GM21447 (cell line): ENCODE data around the gene PLN.

Source experiments
- ATAC-seq: cut with Tn5 transposase; IDR thresholded peaks from one replicate; pipeline ENCODE4 v1.9.1; 2021; ENCODE audit not compliant: unreplicated experiment

The PLN gene

DNA sequence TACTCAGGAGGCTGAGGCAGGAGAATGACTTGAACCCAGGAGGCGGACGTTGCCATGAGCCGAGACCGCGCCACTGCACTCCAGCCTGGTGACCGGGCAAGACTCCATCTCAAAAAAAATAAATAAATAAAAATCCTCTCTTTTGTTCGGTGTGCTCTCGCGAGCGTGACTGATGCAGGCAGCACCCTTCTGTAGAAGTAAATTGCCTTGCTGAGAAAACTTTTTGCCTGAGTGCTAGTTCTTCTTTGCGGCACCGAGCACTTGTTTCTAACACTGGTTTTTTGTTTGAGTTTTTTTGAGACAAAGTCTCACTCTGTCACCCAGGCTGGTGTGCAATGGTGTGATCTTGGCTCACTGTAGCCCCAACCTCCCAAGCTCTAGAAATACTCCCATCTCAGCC lies 30.5 kb downstream of the PLN start:
- no peak for ATAC-seq

DNA sequence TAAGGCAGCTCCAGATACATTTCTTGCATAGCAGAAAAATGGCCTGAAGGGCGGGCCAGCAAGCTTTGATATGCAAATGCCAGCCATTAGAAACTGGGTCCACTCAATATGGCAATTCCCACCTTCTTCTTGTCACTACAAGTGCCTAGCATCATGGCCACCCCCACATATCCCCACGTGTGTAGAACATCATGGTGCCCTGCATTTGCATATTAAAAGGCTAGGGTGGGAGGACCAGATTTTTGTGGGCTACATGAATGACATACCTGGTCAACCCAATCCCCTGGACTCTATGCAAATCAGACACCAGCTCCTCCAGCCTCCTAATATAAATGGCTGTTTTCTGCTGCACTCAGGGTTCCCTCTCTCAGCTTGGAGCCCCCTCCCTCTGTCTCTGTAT lies 31.7 kb downstream of the PLN start:
- ATAC-seq, result no peak

DNA sequence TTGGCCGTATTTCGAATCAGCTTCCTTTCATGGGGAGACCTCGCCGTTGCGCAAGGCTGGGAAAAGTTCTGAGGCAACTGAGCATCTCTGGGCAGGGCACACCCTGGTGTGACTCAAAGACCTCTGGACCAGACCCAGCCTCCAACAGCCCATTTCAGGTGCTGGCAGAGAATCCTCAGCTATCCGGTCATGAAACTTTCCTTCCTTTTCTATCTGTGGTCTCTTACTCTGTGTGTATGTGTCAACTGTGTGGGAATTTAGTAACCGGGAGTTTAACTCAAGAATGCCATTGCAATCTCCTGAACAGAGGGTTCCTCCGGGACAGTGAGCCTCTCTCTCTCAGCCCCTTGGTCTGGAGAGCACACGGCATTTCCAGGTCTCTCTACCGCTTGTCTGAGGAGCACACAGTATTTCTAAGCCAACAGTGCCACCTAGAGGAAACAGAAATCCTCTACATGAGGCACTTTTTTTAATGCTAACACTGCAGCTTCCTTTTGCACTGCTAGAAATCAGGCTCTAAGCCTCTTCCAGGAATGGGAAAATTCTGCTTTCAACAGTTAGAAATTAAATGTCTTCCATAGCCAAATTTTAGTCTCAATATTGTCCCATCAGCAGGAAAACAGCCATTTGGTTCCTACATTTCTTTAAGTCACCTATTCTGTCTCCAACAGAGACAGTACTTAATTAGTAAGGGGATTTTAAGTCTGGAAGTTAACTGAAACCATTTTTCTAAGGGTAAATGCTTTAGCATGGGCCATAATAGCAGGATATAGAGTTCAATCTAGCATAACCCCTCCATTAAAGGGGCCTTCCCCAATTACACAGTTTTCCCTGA lies 32.7 kb downstream of the PLN start:
- ATAC-seq, result no peak

DNA sequence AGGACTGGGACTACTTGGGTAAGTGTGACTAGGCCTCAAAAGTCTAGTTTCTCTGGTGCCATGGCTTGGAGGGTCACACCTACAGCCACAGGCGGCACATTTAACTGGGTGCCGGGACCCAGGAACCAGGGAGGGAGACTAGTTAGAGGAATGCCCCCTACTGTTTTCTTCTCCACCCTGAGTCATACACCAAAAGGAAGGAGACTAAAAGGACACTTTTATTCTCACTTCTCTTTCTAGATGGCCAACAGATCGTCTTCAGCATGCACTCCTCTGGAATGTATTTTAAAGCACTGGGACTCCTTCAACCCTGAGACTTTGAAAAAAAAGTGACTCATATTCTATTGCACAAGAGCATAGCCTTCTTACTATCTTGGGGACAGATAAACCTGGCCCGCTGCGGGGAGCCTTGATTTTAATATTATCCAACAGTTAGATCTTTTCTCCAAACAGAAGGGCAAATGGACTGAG lies 33.4 kb downstream of the PLN start:
- ATAC-seq, result no peak

DNA sequence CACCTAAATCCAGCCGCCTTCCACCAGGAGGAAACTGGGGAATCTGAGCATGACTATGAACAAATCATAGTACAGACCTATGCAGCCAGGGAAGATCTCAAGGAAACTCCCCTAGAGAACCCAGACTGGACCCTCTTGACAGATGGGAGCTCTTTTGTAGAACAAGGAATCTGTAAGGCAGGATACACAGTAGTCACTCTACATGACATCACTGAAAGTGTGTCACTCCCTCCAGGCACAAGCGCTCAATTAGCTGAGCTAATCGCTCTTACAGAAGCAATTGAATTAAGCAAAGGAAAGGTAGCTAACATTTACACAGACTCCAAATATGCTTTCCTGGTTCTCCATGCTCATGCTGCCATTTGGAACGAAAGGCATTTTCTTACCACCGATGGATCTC lies 36.8 kb downstream of the PLN start:
- ATAC-seq, result no peak

DNA sequence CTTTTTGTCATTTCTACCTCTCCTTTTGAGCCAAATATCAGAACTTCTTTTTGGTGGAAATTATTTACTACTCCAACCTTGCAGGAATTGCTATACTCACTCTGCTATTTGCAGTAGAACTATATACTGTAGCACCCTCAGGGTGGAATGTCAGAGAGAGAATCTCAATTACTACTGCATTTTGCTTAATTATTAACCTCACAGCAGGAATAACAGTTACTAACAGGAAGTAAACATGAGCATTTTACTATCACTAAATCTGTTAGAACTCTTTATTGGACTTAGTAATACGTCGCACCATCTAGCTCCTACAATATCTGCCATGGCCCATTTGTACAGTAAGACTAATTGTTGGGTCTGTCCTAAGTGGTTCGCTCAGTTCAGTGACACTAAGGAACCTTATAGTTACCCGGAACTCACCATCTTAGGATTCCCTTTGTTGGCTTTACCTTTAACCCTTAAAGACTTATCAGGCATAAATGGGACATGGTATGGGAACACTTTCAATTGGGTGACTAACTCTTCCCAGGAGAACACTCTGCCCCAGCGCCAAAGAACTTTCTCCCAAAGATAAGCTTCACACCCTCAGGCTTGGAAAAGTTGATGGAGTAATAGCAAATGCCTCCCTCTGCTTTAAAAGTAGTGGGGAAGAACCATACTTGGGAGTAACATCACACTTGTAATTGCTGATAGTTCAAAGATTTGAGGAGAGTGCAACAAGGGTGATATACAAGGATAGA lies 38.8 kb downstream of the PLN start:
- no peak for ATAC-seq

DNA sequence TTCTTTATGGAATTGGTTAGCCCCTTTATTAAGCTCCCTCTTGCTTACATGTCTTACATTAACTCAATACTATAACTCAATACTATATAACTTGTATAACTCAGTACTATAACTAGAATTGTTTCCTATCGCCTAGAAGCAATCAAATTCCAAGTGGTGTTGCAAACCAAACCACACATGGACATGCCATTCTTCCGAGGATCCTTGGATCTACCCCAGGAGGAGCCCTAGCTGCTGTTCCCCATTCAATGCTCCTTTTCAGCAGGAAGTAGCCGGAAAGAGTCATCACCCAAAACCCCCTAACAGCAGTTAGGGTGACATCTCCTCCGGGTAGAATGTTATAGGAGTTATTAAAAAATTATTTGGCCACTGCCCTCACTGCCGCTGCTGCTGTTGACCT lies 40.5 kb downstream of the PLN start:
- no peak for ATAC-seq

DNA sequence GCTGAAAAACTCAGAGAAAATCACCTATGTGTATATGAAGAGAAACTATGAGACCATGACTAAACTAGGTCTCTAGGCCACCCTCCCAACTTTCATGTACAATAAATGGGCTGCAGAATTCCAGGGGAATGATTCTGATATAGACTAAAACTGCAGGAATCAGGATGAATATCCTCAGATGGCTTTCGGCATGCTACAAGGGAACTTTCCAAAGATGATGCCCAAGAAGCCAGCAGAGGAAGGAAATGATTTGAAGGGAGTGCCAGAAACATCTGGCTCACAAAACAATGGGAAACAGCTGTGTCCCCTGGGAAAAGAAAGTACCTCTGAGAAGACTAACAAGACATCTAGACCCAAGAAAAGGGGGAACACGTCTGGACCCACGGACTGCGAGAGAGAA lies 41.1 kb downstream of the PLN start:
- ATAC-seq, result no peak

DNA sequence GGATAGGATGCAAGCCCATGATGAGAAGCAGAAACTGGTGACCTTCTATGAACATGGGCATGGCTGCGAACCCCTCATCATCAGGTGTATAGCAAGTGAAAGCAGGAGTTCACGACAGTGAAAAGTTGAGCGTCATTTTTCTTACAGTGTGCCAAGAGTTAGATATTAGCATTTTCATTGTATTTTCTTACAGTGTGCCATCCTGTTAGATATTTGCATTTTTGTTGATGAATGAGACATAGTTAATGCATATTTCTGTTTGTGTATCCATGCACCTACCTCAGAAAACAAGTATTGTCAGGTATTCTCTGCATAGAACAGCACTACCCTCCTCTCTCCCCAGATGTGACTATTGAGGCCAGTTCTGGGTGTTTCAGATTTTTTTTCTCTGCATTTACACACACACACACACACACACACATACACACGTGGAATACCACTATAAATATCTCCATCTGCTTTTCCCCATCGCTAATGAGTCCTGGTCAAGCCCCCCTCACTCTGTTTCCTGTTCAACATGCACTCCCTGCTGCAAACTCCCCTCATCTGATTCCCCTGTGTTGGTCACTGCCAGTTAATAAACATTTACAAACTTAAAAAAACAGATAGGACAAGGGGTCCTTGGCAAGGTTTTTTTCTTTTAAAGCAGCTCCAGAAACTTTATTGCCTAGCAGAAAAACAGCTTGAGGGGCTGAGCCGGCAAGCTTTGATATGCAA lies 41.7 kb downstream of the PLN start:
- no peak for ATAC-seq

DNA sequence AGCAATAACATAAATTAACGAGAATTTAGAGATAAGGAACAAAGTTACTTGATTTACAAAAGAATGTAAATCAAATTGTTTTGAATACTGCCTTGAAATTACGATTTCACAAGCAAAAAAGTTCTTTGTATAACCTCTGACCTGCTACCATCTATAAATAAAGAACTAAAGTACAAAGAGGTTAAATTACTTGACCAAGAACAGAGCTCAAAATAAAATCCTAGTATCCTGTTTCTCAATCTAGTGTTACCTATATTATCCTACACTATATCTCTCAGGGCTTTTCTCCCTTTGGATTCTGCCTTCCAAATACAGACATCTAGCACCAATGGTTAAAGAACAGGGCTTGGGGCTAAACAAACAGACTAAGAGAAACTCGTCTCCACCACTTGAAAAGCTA lies 43.8 kb downstream of the PLN start:
- no peak for ATAC-seq

DNA sequence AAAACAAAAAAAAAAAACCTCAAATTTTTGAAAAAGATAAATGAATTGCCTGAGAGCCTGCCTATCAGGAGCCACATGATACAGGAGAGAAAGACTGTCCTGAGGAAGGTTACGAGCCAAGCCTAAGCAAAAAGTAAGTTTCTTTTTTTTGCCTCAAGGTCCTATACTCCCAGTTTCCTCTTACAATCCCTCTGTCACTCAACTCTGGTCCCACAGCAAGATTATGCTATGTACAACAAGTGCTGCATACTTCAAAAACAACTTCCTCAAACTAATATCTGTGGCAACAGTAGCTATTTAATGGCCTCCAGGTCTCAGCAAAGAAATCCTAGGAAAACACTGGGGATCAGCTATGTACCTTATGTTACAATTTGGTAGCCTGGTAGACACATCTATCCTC lies 46.8 kb downstream of the PLN start:
- no peak for ATAC-seq

DNA sequence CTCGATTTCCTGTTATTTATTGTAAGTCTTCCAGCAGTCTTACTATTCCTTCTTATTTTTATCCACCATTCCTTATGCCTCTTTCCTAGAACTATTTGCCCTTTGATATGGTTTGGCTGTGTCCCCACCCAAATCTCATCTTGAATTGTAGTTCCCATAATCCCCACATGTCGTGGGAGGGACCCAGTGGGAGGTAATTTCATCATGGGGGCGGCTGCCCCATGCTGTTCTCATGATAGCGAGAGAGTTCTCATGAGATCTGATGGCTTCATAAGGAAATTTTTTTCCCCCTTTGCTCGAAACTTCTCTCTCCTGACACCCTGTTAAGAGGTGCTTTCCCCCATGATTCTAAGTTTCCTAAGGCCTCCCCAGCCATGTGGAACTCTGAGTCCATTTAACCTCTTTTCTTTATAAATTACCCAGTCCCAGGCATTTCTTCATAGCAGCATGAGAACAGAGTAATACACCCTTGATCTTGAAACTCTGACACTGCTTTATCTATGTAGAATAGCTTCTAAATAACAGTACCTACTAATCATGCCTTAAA lies 48.8 kb downstream of the PLN start:
- no peak for ATAC-seq

DNA sequence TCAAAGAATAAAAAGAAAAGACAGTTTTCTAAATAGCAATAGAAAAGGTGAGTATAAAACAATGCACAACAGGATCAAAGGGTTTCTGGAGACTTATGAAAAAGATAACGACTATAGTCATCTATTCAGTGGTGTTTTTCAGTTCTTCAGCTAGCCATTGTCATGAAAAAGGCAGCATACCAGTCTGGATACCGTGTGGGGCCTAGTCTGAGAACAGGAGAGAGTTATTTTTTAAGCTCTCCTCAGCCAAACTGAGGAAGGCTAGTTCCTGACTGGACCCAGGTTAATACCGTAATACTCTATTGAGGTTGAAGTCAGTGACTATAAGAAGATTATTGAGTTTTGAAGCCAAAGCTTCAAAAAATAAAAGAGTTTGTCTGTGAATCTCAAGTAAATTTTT lies 49.5 kb downstream of the PLN start:
- ATAC-seq, result no peak

DNA sequence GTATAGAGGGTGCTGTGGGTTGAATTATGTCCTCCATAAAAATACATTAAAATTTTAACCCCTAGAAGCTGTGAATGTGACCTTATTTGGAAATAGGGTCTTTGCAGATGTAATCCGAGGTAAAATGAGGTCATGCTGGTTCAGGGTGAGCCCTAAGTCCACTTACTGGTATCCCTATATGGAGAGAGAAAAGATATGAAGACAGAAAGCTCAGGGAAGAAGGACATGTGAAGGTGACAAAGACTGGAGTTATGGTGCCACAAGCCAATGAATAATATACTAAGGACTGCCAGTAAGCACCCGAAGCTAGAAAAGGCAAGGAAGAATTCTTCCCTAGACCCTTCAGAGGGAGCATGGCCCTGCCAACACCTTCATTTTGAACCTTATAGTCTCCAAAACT lies 50.2 kb downstream of the PLN start:
- ATAC-seq, result no peak

DNA sequence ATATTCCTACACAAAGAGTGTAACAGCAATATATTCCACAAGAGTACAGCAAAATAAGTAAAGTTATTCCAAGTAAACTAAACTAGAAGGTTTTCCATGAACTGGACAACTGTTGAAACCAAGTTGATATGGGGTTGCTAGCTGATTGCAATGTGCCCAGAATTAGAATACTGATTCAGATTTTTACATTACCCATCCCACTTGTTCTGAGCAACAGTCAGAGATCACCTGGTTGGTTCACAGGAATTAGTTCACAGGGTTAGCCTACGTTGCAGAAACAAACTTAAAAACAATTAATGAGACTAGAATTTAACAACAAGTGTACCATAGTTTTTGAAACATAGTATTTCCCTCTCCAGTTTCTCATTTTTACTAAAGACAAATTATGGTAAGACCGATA lies 54.2 kb downstream of the PLN start:
- ATAC-seq, result no peak

DNA sequence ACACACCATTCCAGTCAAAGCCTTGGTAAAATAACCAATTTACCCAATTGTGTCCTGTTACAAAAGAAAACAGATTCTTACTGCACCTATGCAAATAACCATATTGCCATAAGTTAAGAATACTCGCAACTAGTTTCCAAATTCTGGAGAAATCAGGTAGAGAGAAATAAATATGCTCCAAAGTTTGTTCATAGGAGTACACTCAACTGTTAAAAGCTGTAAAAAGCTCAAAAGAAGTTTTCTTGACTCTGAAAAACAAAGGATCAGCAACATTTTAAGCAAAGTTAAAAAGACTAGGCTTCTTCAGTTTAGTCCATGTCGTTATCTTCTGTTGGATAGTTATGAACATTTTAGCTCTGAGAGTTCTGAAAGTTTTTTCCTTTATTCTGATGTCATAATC lies 55.3 kb downstream of the PLN start:
- ATAC-seq, result no peak

DNA sequence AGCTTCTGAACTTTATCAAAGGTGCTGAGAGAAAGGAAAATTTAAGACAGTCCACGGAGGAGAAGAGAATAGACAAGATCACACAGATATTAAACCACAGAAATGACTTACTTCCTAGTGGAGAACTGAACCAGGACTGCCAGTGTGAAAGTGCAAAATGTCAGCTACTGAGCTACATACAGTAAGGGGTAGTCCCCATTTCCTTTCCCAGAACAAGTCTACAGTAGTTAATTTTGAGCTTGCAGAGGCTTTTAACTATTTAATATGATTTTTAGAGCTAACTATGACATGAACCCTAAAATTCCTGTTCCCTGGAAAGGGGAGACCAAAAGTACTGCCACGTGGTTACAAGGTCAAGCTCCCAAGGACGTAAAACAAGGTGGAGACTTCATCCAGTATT lies 58.2 kb downstream of the PLN start:
- no peak for ATAC-seq

DNA sequence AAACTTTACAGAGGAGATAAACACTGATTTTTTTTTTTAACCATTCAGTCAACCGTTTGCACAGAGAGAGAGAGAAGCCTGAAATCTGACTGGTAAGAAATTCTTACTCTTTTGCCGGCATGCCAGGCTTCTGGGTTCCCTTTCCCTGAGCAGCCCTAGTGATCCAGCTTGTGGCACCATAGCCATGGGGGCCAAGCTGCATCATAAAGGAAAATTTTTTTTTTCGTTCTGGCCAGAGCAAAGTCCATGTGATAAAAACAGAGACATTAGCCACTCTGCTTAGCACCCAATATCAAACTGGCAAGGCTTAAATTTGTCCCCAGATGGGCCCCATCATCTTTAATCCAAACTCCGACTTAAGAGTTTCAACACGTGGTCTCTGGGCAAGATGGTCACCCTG lies 58.8 kb downstream of the PLN start:
- ATAC-seq, result no peak
